Keratinocyte (primary cell): ENCODE data around the gene ATP2B2.

Experiments used
- EZH2 ChIP-seq: IDR thresholded peaks from one replicate; pipeline ENCODE4 v1.6.1; 2012; ENCODE audit warnings: inconsistent platforms, mild to moderate bottlenecking, low read length, moderate library complexity
- TF ChIP-seq, protein P1 (sequence below), 3 experiments: IDR thresholded peaks in 1 of 3; conservative IDR thresholded peaks in 1 of 3; optimal IDR thresholded peaks in 1 of 3; 2 replicates in 2 of 3; 3 replicates in 1 of 3; pipeline versions ENCODE3 to v1.5.1; 2011; ENCODE audit warnings: low read length in 3 of 3, mild to moderate bottlenecking in 3 of 3, moderate library complexity in 2 of 3, control low read depth in 1 of 3, inconsistent platforms in 1 of 3; ENCODE audit not compliant: insufficient read depth in 2 of 3; ENCODE audit errors: extremely low read depth in 1 of 3

DNA sequence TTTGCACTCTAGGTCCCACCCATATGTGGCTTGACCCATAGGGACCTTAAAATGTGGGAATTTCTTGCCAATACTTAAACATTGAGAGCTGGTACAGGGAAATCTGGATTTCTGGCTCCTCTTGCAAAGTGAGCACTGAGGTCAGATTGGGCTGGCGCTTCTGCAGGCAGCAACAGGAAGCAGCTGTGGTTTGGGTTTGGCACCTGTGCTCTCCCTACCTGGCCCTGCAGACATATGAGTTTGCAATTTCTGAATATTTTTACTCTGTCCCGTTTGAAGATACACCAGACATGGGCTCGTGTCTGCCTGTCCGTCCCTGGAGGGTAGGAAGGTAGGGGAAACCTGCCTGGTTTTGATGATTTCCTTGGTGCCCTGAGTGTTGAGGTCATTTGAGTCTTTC is 109.7 kb downstream of the ATP2B2 start:
- TF ChIP-seq, protein P1, sequence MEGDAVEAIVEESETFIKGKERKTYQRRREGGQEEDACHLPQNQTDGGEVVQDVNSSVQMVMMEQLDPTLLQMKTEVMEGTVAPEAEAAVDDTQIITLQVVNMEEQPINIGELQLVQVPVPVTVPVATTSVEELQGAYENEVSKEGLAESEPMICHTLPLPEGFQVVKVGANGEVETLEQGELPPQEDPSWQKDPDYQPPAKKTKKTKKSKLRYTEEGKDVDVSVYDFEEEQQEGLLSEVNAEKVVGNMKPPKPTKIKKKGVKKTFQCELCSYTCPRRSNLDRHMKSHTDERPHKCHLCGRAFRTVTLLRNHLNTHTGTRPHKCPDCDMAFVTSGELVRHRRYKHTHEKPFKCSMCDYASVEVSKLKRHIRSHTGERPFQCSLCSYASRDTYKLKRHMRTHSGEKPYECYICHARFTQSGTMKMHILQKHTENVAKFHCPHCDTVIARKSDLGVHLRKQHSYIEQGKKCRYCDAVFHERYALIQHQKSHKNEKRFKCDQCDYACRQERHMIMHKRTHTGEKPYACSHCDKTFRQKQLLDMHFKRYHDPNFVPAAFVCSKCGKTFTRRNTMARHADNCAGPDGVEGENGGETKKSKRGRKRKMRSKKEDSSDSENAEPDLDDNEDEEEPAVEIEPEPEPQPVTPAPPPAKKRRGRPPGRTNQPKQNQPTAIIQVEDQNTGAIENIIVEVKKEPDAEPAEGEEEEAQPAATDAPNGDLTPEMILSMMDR (optimal IDR thresholded peaks at IDR 0.05 in 1 of 3, IDR thresholded peaks at IDR 0.05 in 1 of 3, conservative IDR thresholded peaks at IDR 0.05 in 1 of 3; ENCODE audit: extremely low read depth in 1 of 3, insufficient read depth in 2 of 3, low read length in 3 of 3), result no peak
- TF ChIP-seq EZH2, result no peak
